Left ventricle myocardium inferior (tissue), 1 donor: Measurements from ENCODE around the gene CIAO2A. TPM values are rescaled to one million over a fixed set of nuclear protein-coding genes. Genes with fewer than 3 reads are reported as not detected.

ENCODE experiments used
- DNase-seq: peaks from one replicate; pipeline ENCODE4 v3.0.0-alpha.2; 2020
- H3K27ac ChIP-seq: fragments of 200-600 bp; replicated peaks from 2 replicates; pipeline ENCODE4 v1.8.0; 2021
- H3K27me3 ChIP-seq: fragments of 200-600 bp; 2 replicates; pipeline ENCODE4 v1.8.0; 2021; ENCODE audit warnings: low read depth
- H3K36me3 ChIP-seq: fragments of 200-600 bp; 2 replicates; pipeline ENCODE4 v1.8.0; 2021
- H3K4me1 ChIP-seq: fragments of 200-600 bp; 2 replicates; pipeline ENCODE4 v1.8.0; 2021
- H3K4me3 ChIP-seq: fragments of 200-600 bp; 2 replicates; pipeline ENCODE4 v1.8.0; 2021; ENCODE audit warnings: mild to moderate bottlenecking, moderate library complexity
- H3K9me3 ChIP-seq: fragments of 200-600 bp; replicated peaks from 2 replicates; pipeline ENCODE4 v1.8.0; 2021
- intact Hi-C: fragments of 100-400 bp; cut with micrococcal nuclease; formaldehyde crosslinking; loops from one replicate; pipeline ENCODE4 v1.11.0; 2022
- total RNA-seq: library from RNA; stranded (reverse); fragmentation: NEBNext Ultra II Directional; extraction: Animal tissue kit (Norgen Biotek cat#: 25700); gene quantifications from one replicate; pipeline ENCODE4 v1.2.1, GENCODE V29; 2021
- TF ChIP-seq, protein P1 (sequence below): fragments of 200-600 bp; IDR thresholded peaks from 2 replicates; pipeline ENCODE4 v1.8.0; 2021; ENCODE audit warnings: antibody characterized with exemption, mild to moderate bottlenecking, borderline replicate concordance
- donor health status: DM: no; HTN: yes; CAD: no; lungs with severe emphysema.

Gene CIAO2A
- total RNA-seq, 1 donor from 2014 or later = 71.0 TPM

GRCh38 chr15:64051407-64052259, 42.0 kb downstream of the CIAO2A start:
- no peaks in the 10 kb centered on the region for H3K9me3 ChIP-seq

DNA sequence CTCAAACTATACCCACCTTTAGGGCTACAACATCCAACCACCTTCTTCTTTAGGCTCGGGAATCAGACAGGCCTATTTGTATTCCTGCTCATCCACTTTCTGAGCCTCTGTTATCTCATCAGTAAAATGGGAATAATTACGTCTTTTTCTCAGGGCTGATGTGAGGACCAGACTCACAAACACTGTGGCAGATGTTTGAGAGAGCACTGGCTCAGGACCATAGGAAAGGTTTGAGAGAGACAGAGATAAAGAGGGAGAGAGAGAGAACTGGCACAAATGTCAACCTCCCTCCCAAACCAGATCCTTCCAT, 42.6 kb downstream of the CIAO2A start:
- Histone ChIP-seq H3K36me3 (no peaks in the 10 kb centered on the region), H3K9me3 (no peaks in the 10 kb centered on the region), H3K4me1 (peaks cover 18% of the 10 kb centered on the region), H3K27ac (no peak overlapping the region), H3K27me3 (no peaks in the 10 kb centered on the region), H3K4me3 (no peak overlapping the region)
- intact Hi-C loops = no loop called here
- TF ChIP-seq, protein P1, sequence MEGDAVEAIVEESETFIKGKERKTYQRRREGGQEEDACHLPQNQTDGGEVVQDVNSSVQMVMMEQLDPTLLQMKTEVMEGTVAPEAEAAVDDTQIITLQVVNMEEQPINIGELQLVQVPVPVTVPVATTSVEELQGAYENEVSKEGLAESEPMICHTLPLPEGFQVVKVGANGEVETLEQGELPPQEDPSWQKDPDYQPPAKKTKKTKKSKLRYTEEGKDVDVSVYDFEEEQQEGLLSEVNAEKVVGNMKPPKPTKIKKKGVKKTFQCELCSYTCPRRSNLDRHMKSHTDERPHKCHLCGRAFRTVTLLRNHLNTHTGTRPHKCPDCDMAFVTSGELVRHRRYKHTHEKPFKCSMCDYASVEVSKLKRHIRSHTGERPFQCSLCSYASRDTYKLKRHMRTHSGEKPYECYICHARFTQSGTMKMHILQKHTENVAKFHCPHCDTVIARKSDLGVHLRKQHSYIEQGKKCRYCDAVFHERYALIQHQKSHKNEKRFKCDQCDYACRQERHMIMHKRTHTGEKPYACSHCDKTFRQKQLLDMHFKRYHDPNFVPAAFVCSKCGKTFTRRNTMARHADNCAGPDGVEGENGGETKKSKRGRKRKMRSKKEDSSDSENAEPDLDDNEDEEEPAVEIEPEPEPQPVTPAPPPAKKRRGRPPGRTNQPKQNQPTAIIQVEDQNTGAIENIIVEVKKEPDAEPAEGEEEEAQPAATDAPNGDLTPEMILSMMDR = no peak
- no peak for DNase-seq

More at GRCh38 chr15:64051407-64052259, 42.0 kb downstream of the CIAO2A start:
- no peak for DNase-seq
- Histone ChIP-seq H3K27me3 (no peaks in the 10 kb centered on the region), H3K36me3 (no peaks in the 10 kb centered on the region), H3K4me3 (no peak overlapping the region), H3K4me1 (peaks cover 16% of the 10 kb centered on the region), H3K27ac (no peak overlapping the region)
- TF ChIP-seq, protein P1 = no peak
- intact Hi-C loops = no loop called here

- TF ChIP-seq, protein P1 = no peak
- intact Hi-C loops = no loop called here
- no peak for DNase-seq
- no peaks in the 10 kb centered on the region for H3K36me3 ChIP-seq
- H3K9me3 ChIP-seq = no peaks in the 10 kb centered on the region
- no peak overlapping the region for H3K27ac ChIP-seq
- peaks cover 24% of the 10 kb centered on the region for H3K4me1 ChIP-seq
- H3K27me3 ChIP-seq = no peaks in the 10 kb centered on the region
- H3K4me3 ChIP-seq = no peak overlapping the region
These were observed 43.2 kb downstream of the CIAO2A start for GRCh38 chr15:64050281-64051092.

DNA sequence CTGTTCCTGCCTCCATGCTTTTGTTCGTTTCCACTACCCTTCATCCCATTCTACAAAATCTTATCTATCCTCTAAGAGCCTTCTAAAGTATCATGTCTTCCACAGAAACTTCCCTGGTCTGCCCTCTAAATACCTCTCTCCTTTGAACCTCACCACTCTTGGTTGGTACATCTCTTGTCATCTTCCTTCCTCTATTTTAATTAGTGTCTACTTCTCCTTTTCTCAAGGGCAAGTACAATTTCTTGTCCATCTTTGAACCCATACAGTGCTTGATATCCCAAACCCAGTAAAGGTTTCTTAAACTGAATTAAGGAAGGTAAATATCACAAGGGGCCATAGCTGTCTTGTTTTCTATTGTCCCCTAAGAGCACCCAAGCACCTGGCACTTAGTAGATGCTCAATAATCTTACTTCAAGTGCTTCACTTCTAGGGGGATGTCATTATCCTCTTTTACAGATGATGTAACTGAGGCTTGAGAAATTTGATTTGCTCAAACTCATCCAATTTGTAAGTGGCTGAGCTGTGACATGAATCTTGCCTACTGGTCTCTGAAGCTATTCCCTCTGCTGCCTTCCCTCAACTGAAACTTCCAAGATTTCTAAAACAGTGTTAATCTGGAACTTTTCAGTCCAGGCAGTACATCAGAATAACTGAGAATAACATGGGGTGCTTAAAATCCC, 44.7 kb downstream of the CIAO2A start:
- no peaks in the 10 kb centered on the region for H3K27me3 ChIP-seq
- DNase-seq = no peak
- TF ChIP-seq, protein P1 = no peak

DNA sequence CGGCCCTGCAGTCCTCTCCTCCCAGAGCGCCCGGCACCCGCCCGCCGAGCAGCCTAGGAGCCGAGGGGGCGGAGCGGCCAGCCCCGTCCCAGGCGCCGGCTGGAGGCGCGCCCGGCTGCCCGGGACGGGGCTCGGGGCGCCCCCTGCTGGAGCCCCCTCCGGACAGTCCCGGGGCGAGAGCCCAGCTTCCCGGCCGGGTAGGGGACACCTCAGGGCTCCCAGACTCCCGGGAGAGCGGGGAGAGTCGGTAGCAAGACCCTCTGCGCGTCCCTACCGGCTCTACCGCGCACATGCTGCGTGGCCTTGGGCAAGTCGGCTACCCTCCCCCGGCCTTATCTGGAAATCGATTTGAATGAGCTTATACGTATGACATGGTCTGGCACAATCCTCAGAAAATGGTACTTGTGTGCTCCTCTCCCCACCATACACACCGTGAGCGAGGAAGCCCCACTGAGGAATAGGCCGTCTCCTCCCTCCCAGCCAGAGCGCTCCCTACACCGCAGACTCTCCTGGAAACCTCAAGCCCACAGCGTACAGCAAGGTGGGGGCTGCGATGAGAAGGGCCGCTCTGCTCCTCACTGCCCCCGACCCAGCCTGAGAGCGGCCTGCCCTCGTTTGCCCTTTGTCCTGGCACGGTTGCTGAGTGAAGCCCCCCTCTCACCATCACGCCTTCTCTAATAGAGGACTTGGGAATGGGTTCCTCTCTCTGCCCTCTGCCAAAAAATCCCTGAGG, 47.1 kb downstream of the CIAO2A start, which contains the start of gene DAPK2:
DAPK2 (minus strand) TSS at position 65 of the 733 bp plus-strand sequence. CDS start 6,224 bp downstream, outside the sequence.
- no peaks in the 10 kb centered on the region for H3K9me3 ChIP-seq
- no peaks in the 10 kb centered on the region for H3K36me3 ChIP-seq
- DNase-seq = peak; percentile 77
- H3K4me1 ChIP-seq = peaks cover 62% of the 10 kb centered on the region
- intact Hi-C loops = loop anchor here (5.0 to 10.0 kb wide), 3 partner anchors 102 to 294 kb away; partner anchors contain the start of gene HERC1
- peak within 1 kb of the TSS; percentile 88 for H3K27ac ChIP-seq
- peak within 1 kb of the TSS; percentile 82 for H3K4me3 ChIP-seq
- TF ChIP-seq, protein P1 = peak; percentile 87
- H3K27me3 ChIP-seq = no peaks in the 10 kb centered on the region

More for the DNA sequence above, 44.7 kb downstream of the CIAO2A start:
- Histone ChIP-seq H3K9me3 (no peaks in the 10 kb centered on the region), H3K36me3 (no peaks in the 10 kb centered on the region), H3K27ac (no peak overlapping the region), H3K4me3 (no peak overlapping the region), H3K4me1 (peaks cover 38% of the 10 kb centered on the region)
- intact Hi-C loops = loop anchor here (5.0 to 10.0 kb wide), 3 partner anchors 104 to 297 kb away; partner anchors contain the start of gene HERC1
